Limb (tissue), 2 donors: ENCODE results near the gene ERN1.

ENCODE experiments used
- DNase-seq, 2 donors: peaks; one replicate each; pipeline ENCODE4 v3.0.0-alpha.2; 2016; ENCODE audit errors: extremely low spot score in 2 of 2

ERN1 gene

GRCh38 chr17:64158406-64158805, 28.5 kb upstream of the ERN1 start:
- DNase-seq: no peak

- DNase-seq: no peak
These were observed 27.8 kb upstream of the ERN1 start for GRCh38 chr17:64157669-64158180.

- no peak for DNase-seq
These were observed 26.7 kb upstream of the ERN1 start for GRCh38 chr17:64156670-64157069.

GRCh38 chr17:64155751-64156544, 26.0 kb upstream of the ERN1 start:
- DNase-seq: peak; percentile 46 to 62

- no peak for DNase-seq
These were observed 25.2 kb upstream of the ERN1 start for GRCh38 chr17:64155129-64155528.

- DNase-seq: no peak
These were observed 24.8 kb upstream of the ERN1 start for GRCh38 chr17:64154717-64155116.

- no peak for DNase-seq
These were observed 24.4 kb upstream of the ERN1 start for GRCh38 chr17:64154313-64154695.

GRCh38 chr17:64153565-64154312, 23.8 kb upstream of the ERN1 start:
- no peak for DNase-seq

GRCh38 chr17:64152428-64153125, 22.6 kb upstream of the ERN1 start:
- no peak for DNase-seq

- DNase-seq: no peak
These were observed 21.0 kb upstream of the ERN1 start for GRCh38 chr17:64151016-64151368.

- DNase-seq: no peak
These were observed 20.5 kb upstream of the ERN1 start for GRCh38 chr17:64150237-64151015.

GRCh38 chr17:64149196-64149595, 19.3 kb upstream of the ERN1 start:
- DNase-seq: no peak

- no peak for DNase-seq
These were observed 18.8 kb upstream of the ERN1 start for GRCh38 chr17:64148699-64149098.

GRCh38 chr17:64148017-64148631, 18.2 kb upstream of the ERN1 start:
- no peak for DNase-seq

- DNase-seq: no peak
These were observed 17.4 kb upstream of the ERN1 start for GRCh38 chr17:64147110-64148016.

GRCh38 chr17:64146418-64147109, 16.6 kb upstream of the ERN1 start:
- peak; percentile 64 to 80 for DNase-seq

GRCh38 chr17:64145751-64146417, 15.9 kb upstream of the ERN1 start:
- DNase-seq: peak; percentile 94 to 100

- no peak for DNase-seq
These were observed 15.4 kb upstream of the ERN1 start for GRCh38 chr17:64145375-64145750.

GRCh38 chr17:64139542-64139941, 9.6 kb upstream of the ERN1 start:
- no peak for DNase-seq
